ENCODE measurements around the gene DGKI. TPM values are rescaled to one million over a fixed set of nuclear protein-coding genes. Genes with fewer than 3 reads are reported as not detected.

Gene DGKI
- total RNA-seq, 1 experiment from 2014 or later, result 0.15 TPM

- H3K4me1 ChIP-seq (ENCODE audit: control insufficient read depth in 1 of 2, insufficient read depth in 2 of 2, low read length in 2 of 2), result no peaks in the 10 kb centered on the region
- no peak overlapping the region for H2AFZ ChIP-seq (ENCODE audit: low read depth, low read length, poor library complexity, severe bottlenecking)
- H3K27me3 ChIP-seq (ENCODE audit: insufficient read depth, low read length), result no peaks in the 10 kb centered on the region
- no peaks in the 10 kb centered on the region for H4K20me1 ChIP-seq (ENCODE audit: insufficient read depth)
- H3K9ac ChIP-seq (ENCODE audit: low read length), result no peak overlapping the region
- H3K4me3 ChIP-seq (replicated peaks in 1 of 2; ENCODE audit: low read depth in 1 of 2, low read length in 2 of 2), result no peak overlapping the region
- RAD21 ChIA-PET (ENCODE audit: low non-redundant PET in 1 of 2, low total read pairs in 2 of 2, uncharacterized antibody in 2 of 2, unreplicated experiment in 2 of 2), result no interaction called here
- H3K9me3 ChIP-seq (ENCODE audit: control insufficient read depth in 1 of 2, insufficient read depth in 1 of 2, low read depth in 1 of 2, low read length in 2 of 2), result no peaks in the 10 kb centered on the region
- no peaks in the 10 kb centered on the region for H3K79me2 ChIP-seq (ENCODE audit: insufficient read depth, low read length)
- no peak overlapping the region for H3K27ac ChIP-seq (ENCODE audit: low read depth, low read length)
- CTCF ChIA-PET, result no interaction called here
- no TSS peak for BruUV-seq (replicated peaks)
- intact Hi-C loops (cut with micrococcal nuclease), result no loop called here
- no peaks in the 10 kb centered on the region for H3K36me3 ChIP-seq (ENCODE audit: control insufficient read depth in 1 of 2, insufficient read depth in 2 of 2, low read length in 2 of 2)
- TF ChIP-seq ZNF274 (IDR thresholded peaks at IDR 0.05; ENCODE audit: low read depth, low read length) (no peak), FOSL1 (IDR thresholded peaks at IDR 0.05; ENCODE audit: low read depth) (no peak), ZBTB33 (IDR thresholded peaks at IDR 0.05; ENCODE audit: extremely low read depth, insufficient replicate concordance, low read length) (no peak), POLR2AphosphoS5 (IDR thresholded peaks at IDR 0.05; ENCODE audit: low read depth, low read length) (no peak), CEBPB (IDR thresholded peaks at IDR 0.05; ENCODE audit: low read depth) (no peak), CBX3 (IDR thresholded peaks at IDR 0.05; ENCODE audit: low read depth) (no peak)
- POLR2A ChIA-PET, result no interaction called here
- ATAC-seq (no peak), DNase-seq (ENCODE audit: low read depth, low spot score) (no peak)
- no peaks in the 10 kb centered on the region for H3K9me2 ChIP-seq (ENCODE audit: insufficient read depth)
- H3K4me2 ChIP-seq (ENCODE audit: low read length), result no peak overlapping the region
Observed at GRCh38 chr7:137546671-137547070, 300.1 kb downstream of the DGKI start.

GRCh38 chr7:137546009-137546408 lies 300.8 kb downstream of the DGKI start:
- RAD21 ChIA-PET (ENCODE audit: low non-redundant PET in 1 of 2, low total read pairs in 2 of 2, uncharacterized antibody in 2 of 2, unreplicated experiment in 2 of 2), result no interaction called here
- no TSS peak for BruUV-seq (replicated peaks)
- Histone ChIP-seq H3K4me3 (replicated peaks in 1 of 2; ENCODE audit: low read depth in 1 of 2, low read length in 2 of 2) (no peak overlapping the region), H3K9ac (ENCODE audit: low read length) (no peak overlapping the region), H3K4me2 (ENCODE audit: low read length) (no peak overlapping the region), H3K36me3 (ENCODE audit: control insufficient read depth in 1 of 2, insufficient read depth in 2 of 2, low read length in 2 of 2) (no peaks in the 10 kb centered on the region), H3K79me2 (ENCODE audit: insufficient read depth, low read length) (no peaks in the 10 kb centered on the region), H3K27ac (ENCODE audit: low read depth, low read length) (no peak overlapping the region), H2AFZ (ENCODE audit: low read depth, low read length, poor library complexity, severe bottlenecking) (no peak overlapping the region), H3K27me3 (ENCODE audit: insufficient read depth, low read length) (no peaks in the 10 kb centered on the region), H4K20me1 (ENCODE audit: insufficient read depth) (no peaks in the 10 kb centered on the region), H3K4me1 (ENCODE audit: control insufficient read depth in 1 of 2, insufficient read depth in 2 of 2, low read length in 2 of 2) (no peaks in the 10 kb centered on the region), H3K9me3 (ENCODE audit: control insufficient read depth in 1 of 2, insufficient read depth in 1 of 2, low read depth in 1 of 2, low read length in 2 of 2) (no peaks in the 10 kb centered on the region), H3K9me2 (ENCODE audit: insufficient read depth) (no peaks in the 10 kb centered on the region)
- CTCF ChIA-PET, result no interaction called here
- no peak for DNase-seq (ENCODE audit: low read depth, low spot score)
- no peak for ATAC-seq
- POLR2A ChIA-PET, result no interaction called here
- intact Hi-C loops (cut with micrococcal nuclease), result no loop called here
- TF ChIP-seq FOSL1 (IDR thresholded peaks at IDR 0.05; ENCODE audit: low read depth), result no peak
- TF ChIP-seq, protein P1, sequence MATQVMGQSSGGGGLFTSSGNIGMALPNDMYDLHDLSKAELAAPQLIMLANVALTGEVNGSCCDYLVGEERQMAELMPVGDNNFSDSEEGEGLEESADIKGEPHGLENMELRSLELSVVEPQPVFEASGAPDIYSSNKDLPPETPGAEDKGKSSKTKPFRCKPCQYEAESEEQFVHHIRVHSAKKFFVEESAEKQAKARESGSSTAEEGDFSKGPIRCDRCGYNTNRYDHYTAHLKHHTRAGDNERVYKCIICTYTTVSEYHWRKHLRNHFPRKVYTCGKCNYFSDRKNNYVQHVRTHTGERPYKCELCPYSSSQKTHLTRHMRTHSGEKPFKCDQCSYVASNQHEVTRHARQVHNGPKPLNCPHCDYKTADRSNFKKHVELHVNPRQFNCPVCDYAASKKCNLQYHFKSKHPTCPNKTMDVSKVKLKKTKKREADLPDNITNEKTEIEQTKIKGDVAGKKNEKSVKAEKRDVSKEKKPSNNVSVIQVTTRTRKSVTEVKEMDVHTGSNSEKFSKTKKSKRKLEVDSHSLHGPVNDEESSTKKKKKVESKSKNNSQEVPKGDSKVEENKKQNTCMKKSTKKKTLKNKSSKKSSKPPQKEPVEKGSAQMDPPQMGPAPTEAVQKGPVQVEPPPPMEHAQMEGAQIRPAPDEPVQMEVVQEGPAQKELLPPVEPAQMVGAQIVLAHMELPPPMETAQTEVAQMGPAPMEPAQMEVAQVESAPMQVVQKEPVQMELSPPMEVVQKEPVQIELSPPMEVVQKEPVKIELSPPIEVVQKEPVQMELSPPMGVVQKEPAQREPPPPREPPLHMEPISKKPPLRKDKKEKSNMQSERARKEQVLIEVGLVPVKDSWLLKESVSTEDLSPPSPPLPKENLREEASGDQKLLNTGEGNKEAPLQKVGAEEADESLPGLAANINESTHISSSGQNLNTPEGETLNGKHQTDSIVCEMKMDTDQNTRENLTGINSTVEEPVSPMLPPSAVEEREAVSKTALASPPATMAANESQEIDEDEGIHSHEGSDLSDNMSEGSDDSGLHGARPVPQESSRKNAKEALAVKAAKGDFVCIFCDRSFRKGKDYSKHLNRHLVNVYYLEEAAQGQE (IDR thresholded peaks at IDR 0.05; ENCODE audit: low read depth), result no peak
- TF ChIP-seq ELF1 (IDR thresholded peaks at IDR 0.05; ENCODE audit: borderline replicate concordance, low read depth), result no peak

Data from HCT116 (cell line).